Upper lobe of right lung (tissue), 1 donor: Measurements from ENCODE around the gene GYS2. TPM values are rescaled to one million over a fixed set of nuclear protein-coding genes. Genes with fewer than 3 reads are reported as not detected.
A peak's percentile ranks its signal among the peaks of the same experiment; 100 is the strongest.

Experiments used
- ATAC-seq: fragments of 200-7000 bp; cut with Tn5 transposase; one replicate; pipeline ENCODE4 v1.9.1; 2020; ENCODE audit warnings: mild to moderate bottlenecking, moderate library complexity
- DNase-seq: peaks from one replicate; pipeline ENCODE4 v3.0.0-alpha.2; 2020
- H3K27ac ChIP-seq: fragments of 200-600 bp; one replicate; pipeline ENCODE4 v1.8.0; 2022
- H3K27me3 ChIP-seq: fragments of 200-600 bp; one replicate; pipeline ENCODE4 v1.8.0; 2022; ENCODE audit warnings: mild to moderate bottlenecking
- H3K36me3 ChIP-seq: fragments of 200-600 bp; one replicate; pipeline ENCODE4 v1.8.0; 2022
- H3K4me1 ChIP-seq: fragments of 200-600 bp; one replicate; pipeline ENCODE4 v1.8.0; 2022
- H3K4me3 ChIP-seq: fragments of 200-600 bp; one replicate; pipeline ENCODE4 v1.8.0; 2022; ENCODE audit warnings: mild to moderate bottlenecking
- H3K9me3 ChIP-seq: fragments of 200-600 bp; one replicate; pipeline ENCODE4 v1.8.0; 2022
- CTCF ChIP-seq: fragments of 200-600 bp; IDR thresholded peaks from one replicate; pipeline ENCODE4 v1.8.0; 2022; ENCODE audit warnings: antibody characterized with exemption
- intact Hi-C: fragments of 100-400 bp; cut with DNase I; formaldehyde crosslinking; loops from one replicate; pipeline ENCODE4 v1.11.0; 2022
- total RNA-seq: library from RNA; stranded (reverse); fragmentation: NEBNext Ultra II Directional; extraction: Animal tissue kit (Norgen Biotek cat#: 25700); gene quantifications from one replicate; pipeline ENCODE4 v1.2.1, GENCODE V29; 2021
- donor health status: DM: no; HTN: yes; CAD: no; lungs with severe emphysema.

The GYS2 gene
- total RNA-seq, 1 donor from 2014 or later = not detected

GRCh38 chr12:21559855-21560569 is 44.6 kb downstream of the GYS2 start:
- no peaks in the 10 kb centered on the region for H3K9me3 ChIP-seq
- H3K27ac ChIP-seq = no peak overlapping the region
- no peak overlapping the region for H3K4me3 ChIP-seq
- no peaks in the 10 kb centered on the region for H3K27me3 ChIP-seq
- ATAC-seq = no peak
- DNase-seq = no peak
- TF ChIP-seq CTCF = no peak
- no peaks in the 10 kb centered on the region for H3K4me1 ChIP-seq
- no peaks in the 10 kb centered on the region for H3K36me3 ChIP-seq
- intact Hi-C loops = no loop called here

GRCh38 chr12:21558100-21558679 is 46.5 kb downstream of the GYS2 start:
- DNase-seq = no peak
- H3K9me3 ChIP-seq = no peaks in the 10 kb centered on the region

GRCh38 chr12:21553329-21553675 is 51.3 kb downstream of the GYS2 start:
- DNase-seq (no peak), ATAC-seq (no peak)
- no peak overlapping the region for H3K4me3 ChIP-seq
- no peaks in the 10 kb centered on the region for H3K27me3 ChIP-seq
- H3K36me3 ChIP-seq = no peaks in the 10 kb centered on the region
- intact Hi-C loops = no loop called here
- H3K9me3 ChIP-seq = no peaks in the 10 kb centered on the region
- H3K4me1 ChIP-seq = no peaks in the 10 kb centered on the region
- TF ChIP-seq CTCF = no peak
- no peak overlapping the region for H3K27ac ChIP-seq

More at GRCh38 chr12:21558100-21558679, 46.5 kb downstream of the GYS2 start:
- no peak for TF ChIP-seq CTCF
- Histone ChIP-seq H3K27ac (no peak overlapping the region), H3K27me3 (no peaks in the 10 kb centered on the region), H3K4me1 (no peaks in the 10 kb centered on the region), H3K36me3 (no peaks in the 10 kb centered on the region), H3K4me3 (no peak overlapping the region)
- ATAC-seq = no peak
- intact Hi-C loops = no loop called here

GRCh38 chr12:21552635-21553328 is 51.9 kb downstream of the GYS2 start:
- no peak for TF ChIP-seq CTCF
- intact Hi-C loops = no loop called here
- H3K36me3 ChIP-seq = no peaks in the 10 kb centered on the region
- no peak overlapping the region for H3K4me3 ChIP-seq
- H3K27me3 ChIP-seq = no peaks in the 10 kb centered on the region
- H3K27ac ChIP-seq = no peak overlapping the region
- no peaks in the 10 kb centered on the region for H3K4me1 ChIP-seq
- no peak for DNase-seq
- ATAC-seq = no peak
- H3K9me3 ChIP-seq = no peaks in the 10 kb centered on the region

- ATAC-seq = no peak
- DNase-seq = no peak
- Histone ChIP-seq H3K27me3 (no peaks in the 10 kb centered on the region), H3K27ac (peak overlapping the region; percentile 47), H3K9me3 (no peaks in the 10 kb centered on the region), H3K4me1 (no peaks in the 10 kb centered on the region), H3K4me3 (no peak overlapping the region), H3K36me3 (no peaks in the 10 kb centered on the region)
- no peak for TF ChIP-seq CTCF
- intact Hi-C loops = no loop called here
Observed at GRCh38 chr12:21551841-21552465, 52.7 kb downstream of the GYS2 start.
